Breast epithelium (tissue), 3 donors: ENCODE data around the gene ACTN4.

Source experiments
- POLR2A ChIP-seq: fragments of 450-650 bp; IDR thresholded peaks from one replicate; pipeline ENCODE4 v1.6.1; 2016; ENCODE audit warnings: antibody characterized with exemption, mild to moderate bottlenecking, moderate library complexity
- TF ChIP-seq, protein P1 (sequence below), 3 donors: fragments of 450-650 bp; IDR thresholded peaks; one replicate each; pipeline ENCODE4 v1.5.1; 2016 to 2017; ENCODE audit warnings: antibody characterized with exemption in 3 of 3, mild to moderate bottlenecking in 3 of 3, moderate library complexity in 3 of 3

DNA sequence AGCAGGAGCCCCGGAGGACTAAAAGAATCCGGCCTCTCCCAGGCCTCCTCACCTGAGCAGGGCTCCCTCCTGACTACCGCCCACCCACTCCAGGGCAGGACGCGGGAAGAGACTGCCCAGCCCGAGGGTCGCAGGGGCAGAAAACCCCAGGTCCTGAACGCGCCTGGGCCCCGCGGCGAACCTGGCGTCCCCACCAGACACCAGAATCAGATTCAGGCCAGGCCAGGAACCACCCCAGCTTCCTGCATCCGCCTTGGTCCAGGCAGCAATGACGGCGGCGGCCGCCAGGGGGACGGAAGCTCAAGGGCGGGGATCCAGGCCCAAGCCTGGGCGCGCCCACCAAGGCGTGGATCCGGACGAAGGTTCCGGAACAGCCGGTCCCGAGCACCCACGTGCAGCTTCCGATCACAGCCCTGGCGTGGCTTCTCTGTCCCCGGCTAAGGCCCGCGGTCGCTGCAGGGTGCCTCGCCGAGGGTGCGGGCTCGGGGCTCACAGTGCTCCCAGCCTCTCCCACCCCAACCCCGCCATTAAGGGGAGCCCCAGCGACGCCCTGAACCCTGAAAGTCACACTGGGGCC is 122.3 kb downstream of the ACTN4 start:
- TF ChIP-seq, protein P1, sequence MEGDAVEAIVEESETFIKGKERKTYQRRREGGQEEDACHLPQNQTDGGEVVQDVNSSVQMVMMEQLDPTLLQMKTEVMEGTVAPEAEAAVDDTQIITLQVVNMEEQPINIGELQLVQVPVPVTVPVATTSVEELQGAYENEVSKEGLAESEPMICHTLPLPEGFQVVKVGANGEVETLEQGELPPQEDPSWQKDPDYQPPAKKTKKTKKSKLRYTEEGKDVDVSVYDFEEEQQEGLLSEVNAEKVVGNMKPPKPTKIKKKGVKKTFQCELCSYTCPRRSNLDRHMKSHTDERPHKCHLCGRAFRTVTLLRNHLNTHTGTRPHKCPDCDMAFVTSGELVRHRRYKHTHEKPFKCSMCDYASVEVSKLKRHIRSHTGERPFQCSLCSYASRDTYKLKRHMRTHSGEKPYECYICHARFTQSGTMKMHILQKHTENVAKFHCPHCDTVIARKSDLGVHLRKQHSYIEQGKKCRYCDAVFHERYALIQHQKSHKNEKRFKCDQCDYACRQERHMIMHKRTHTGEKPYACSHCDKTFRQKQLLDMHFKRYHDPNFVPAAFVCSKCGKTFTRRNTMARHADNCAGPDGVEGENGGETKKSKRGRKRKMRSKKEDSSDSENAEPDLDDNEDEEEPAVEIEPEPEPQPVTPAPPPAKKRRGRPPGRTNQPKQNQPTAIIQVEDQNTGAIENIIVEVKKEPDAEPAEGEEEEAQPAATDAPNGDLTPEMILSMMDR (IDR thresholded peaks at IDR 0.05) = peak; percentile 88 to 98 (median 98)
- TF ChIP-seq POLR2A = no peak
